GM18505 (cell line): ENCODE measurements around the gene PPIC.

Source experiments
- ATAC-seq: cut with Tn5 transposase; IDR thresholded peaks from one replicate; pipeline ENCODE4 v1.9.1; 2021; ENCODE audit not compliant: unreplicated experiment
- POLR2A ChIP-seq: IDR thresholded peaks from 4 replicates; pipeline ENCODE4 v1.6.1; 2011; ENCODE audit warnings: borderline replicate concordance; ENCODE audit not compliant: insufficient read depth, insufficient read length; ENCODE audit errors: extremely low read depth

Gene PPIC

GRCh38 chr5:123036391-123037103, at the start of gene PPIC:
TSS of gene PPIC (minus strand) at chr5:123036725. CDS start at chr5:123036625, 100 bp downstream.
- ATAC-seq, result peak; percentile 62
- TF ChIP-seq POLR2A, result no peak

- ATAC-seq, result no peak
- TF ChIP-seq POLR2A, result no peak
Observed at GRCh38 chr5:123085638-123086286, 49.2 kb upstream of the PPIC start.

- ATAC-seq, result no peak
- TF ChIP-seq POLR2A, result no peak
Observed at GRCh38 chr5:123084730-123085605, 48.4 kb upstream of the PPIC start.

GRCh38 chr5:123083298-123083697, 46.8 kb upstream of the PPIC start:
- ATAC-seq, result no peak
- TF ChIP-seq POLR2A, result no peak

GRCh38 chr5:123080215-123080614, 43.7 kb upstream of the PPIC start:
- TF ChIP-seq POLR2A, result no peak
- no peak for ATAC-seq

GRCh38 chr5:123075521-123076163, 39.1 kb upstream of the PPIC start:
- no peak for TF ChIP-seq POLR2A
- ATAC-seq, result no peak

GRCh38 chr5:123068368-123068938, 31.9 kb upstream of the PPIC start:
- no peak for ATAC-seq
- no peak for TF ChIP-seq POLR2A

- ATAC-seq, result no peak
- no peak for TF ChIP-seq POLR2A
Observed at GRCh38 chr5:123066016-123066415, 29.5 kb upstream of the PPIC start.

- ATAC-seq, result no peak
- TF ChIP-seq POLR2A, result no peak
Observed at GRCh38 chr5:123059455-123059854, 22.9 kb upstream of the PPIC start.

GRCh38 chr5:123051206-123051605, 14.7 kb upstream of the PPIC start:
- no peak for TF ChIP-seq POLR2A
- no peak for ATAC-seq

GRCh38 chr5:123047706-123048105, 11.2 kb upstream of the PPIC start:
- no peak for TF ChIP-seq POLR2A
- no peak for ATAC-seq

- no peak for ATAC-seq
- no peak for TF ChIP-seq POLR2A
Observed at GRCh38 chr5:123046222-123046621, 9.7 kb upstream of the PPIC start.
